HCT116 (cell line): ENCODE data around the gene KCNK13. TPM values are rescaled to one million over a fixed set of nuclear protein-coding genes. Genes with fewer than 3 reads are reported as not detected.

Source experiments
- ATAC-seq: fragments of 200-7000 bp; cut with Tn5 transposase; 2 replicates; pipeline ENCODE4 v1.9.1; 2020; ENCODE audit warnings: mild to moderate bottlenecking, moderate library complexity
- BruUV-seq: library from RNA; stranded (reverse); fragments of 400-500 nt; replicated peaks from 2 replicates; lab custom pipeline; 2021; lab: Mats Ljungman, UMichigan
- CTCF ChIA-PET: fragments of 300-600 bp; sonication (Branson Sonifier 250); formaldehyde crosslinking; loops from one replicate; lab custom pipeline; 2021; ENCODE audit warnings: antibody characterized with exemption; lab: Charles Lee
- POLR2A ChIA-PET: fragments of 300-600, 350-600 bp; sonication (Branson Sonifier 250); formaldehyde crosslinking; loops from one replicate; lab custom pipeline; 2021; ENCODE audit warnings: antibody characterized with exemption; lab: Charles Lee
- RAD21 ChIA-PET, 2 experiments: fragments of 300-600 bp; sonication (Branson Sonifier 250); formaldehyde crosslinking; loops; one replicate each; lab custom pipeline; 2023; ENCODE audit warnings: low total read pairs in 2 of 2; ENCODE audit not compliant: uncharacterized antibody in 2 of 2, unreplicated experiment in 2 of 2, low non-redundant PET in 1 of 2; lab: Charles Lee
- DNase-seq: peaks from one replicate; pipeline ENCODE4 v3.0.0-alpha.2; 2010; ENCODE audit warnings: low read depth, low spot score
- H2AFZ ChIP-seq: fragments of 200-600 bp; shearing (Covaris generic), sonication (generic); 2 replicates; pipeline ENCODE4 v1.6.1; 2017; ENCODE audit warnings: low read depth, mixed run types, mixed read lengths, antibody characterized with exemption, low read length; ENCODE audit not compliant: poor library complexity, severe bottlenecking
- H3K27ac ChIP-seq: 2 replicates; pipeline ENCODE4 v1.5.1; 2012; ENCODE audit warnings: low read depth, low read length
- H3K27me3 ChIP-seq: fragments of 200-600 bp; sonication (generic); 2 replicates; pipeline ENCODE4 v1.6.1; 2016; ENCODE audit warnings: mixed run types, low read length, mixed read lengths; ENCODE audit not compliant: insufficient read depth
- H3K36me3 ChIP-seq, 2 experiments: fragments of 200-500 bp in 1 of 2; fragments of 200-600 bp in 1 of 2; sonication (Bioruptor generic) in 1 of 2; sonication (generic) in 1 of 2; 2 replicates each; pipeline versions ENCODE4 v1.5.1 to v1.6.1; 2014 to 2016; ENCODE audit warnings: low read length in 2 of 2, inconsistent platforms in 1 of 2, mixed read lengths in 1 of 2, mixed run types in 1 of 2; ENCODE audit not compliant: insufficient read depth in 2 of 2, control insufficient read depth in 1 of 2
- H3K4me1 ChIP-seq, 2 experiments: fragments of 200-600 bp in 1 of 2; sonication (generic) in 1 of 2; 2 replicates each; pipeline versions ENCODE4 v1.5.1 to v1.6.1; 2012 to 2017; ENCODE audit warnings: low read length in 2 of 2, inconsistent platforms in 1 of 2, mild to moderate bottlenecking in 1 of 2, mixed read lengths in 1 of 2, mixed run types in 1 of 2, moderate library complexity in 1 of 2; ENCODE audit not compliant: insufficient read depth in 2 of 2, control insufficient read depth in 1 of 2
- H3K4me2 ChIP-seq: fragments of 200-600 bp; sonication (generic); 2 replicates; pipeline ENCODE4 v1.6.1; 2017; ENCODE audit warnings: mixed run types, low read length, mixed read lengths
- H3K4me3 ChIP-seq, 2 experiments: fragments of 200-600 bp in 1 of 2; sonication (generic) in 1 of 2; replicated peaks in 1 of 2; 2 replicates each; pipeline ENCODE4 v1.5.1; 2011 to 2016; ENCODE audit warnings: low read length in 2 of 2, control low read depth in 1 of 2, low read depth in 1 of 2, mild to moderate bottlenecking in 1 of 2, mixed read lengths in 1 of 2, mixed run types in 1 of 2
- H3K79me2 ChIP-seq: fragments of 200-600 bp; sonication (generic); 2 replicates; pipeline ENCODE4 v1.6.1; 2017; ENCODE audit warnings: mild to moderate bottlenecking, mixed run types, low read length, moderate library complexity, mixed read lengths; ENCODE audit not compliant: insufficient read depth
- H3K9ac ChIP-seq: fragments of 200-600 bp; sonication (generic); 2 replicates; pipeline ENCODE4 v1.6.1; 2016; ENCODE audit warnings: low read length, mixed read lengths
- H3K9me2 ChIP-seq: fragments of 200-600 bp; sonication (generic), shearing (Covaris generic); 2 replicates; pipeline ENCODE4 v1.6.1; 2017; ENCODE audit warnings: mixed run types, mild to moderate bottlenecking, moderate library complexity; ENCODE audit not compliant: insufficient read depth
- H3K9me3 ChIP-seq, 2 experiments: fragments of 200-500 bp in 1 of 2; fragments of 200-600 bp in 1 of 2; sonication (Bioruptor generic) in 1 of 2; sonication (generic) in 1 of 2; 2 replicates each; pipeline ENCODE4 v1.6.1; 2014 to 2017; ENCODE audit warnings: low read length in 2 of 2, mixed read lengths in 2 of 2, inconsistent platforms in 1 of 2, low read depth in 1 of 2, mild to moderate bottlenecking in 1 of 2, mixed run types in 1 of 2, moderate library complexity in 1 of 2; ENCODE audit not compliant: control insufficient read depth in 1 of 2, insufficient read depth in 1 of 2
- H4K20me1 ChIP-seq: fragments of 200-600 bp; sonication (generic), shearing (Covaris generic); 2 replicates; pipeline ENCODE4 v1.6.1; 2017; ENCODE audit warnings: mixed run types, mild to moderate bottlenecking, moderate library complexity; ENCODE audit not compliant: insufficient read depth
- CBX3 ChIP-seq: IDR thresholded peaks from 2 replicates; pipeline ENCODE4 v1.6.1; 2012; ENCODE audit warnings: low read depth
- CEBPB ChIP-seq: IDR thresholded peaks from 2 replicates; pipeline ENCODE4 v1.6.1; 2012; ENCODE audit warnings: low read depth
- EGR1 ChIP-seq: IDR thresholded peaks from 2 replicates; pipeline ENCODE4 v1.6.1; 2012; ENCODE audit warnings: low read depth
- ELF1 ChIP-seq: IDR thresholded peaks from 2 replicates; pipeline ENCODE4 v1.6.1; 2012; ENCODE audit warnings: low read depth, borderline replicate concordance
- EZH2 ChIP-seq: fragments of 200-600 bp; sonication (generic); IDR thresholded peaks from 2 replicates; pipeline ENCODE4 v1.6.1; 2017; ENCODE audit warnings: antibody characterized with exemption, mixed run types
- EZH2phosphoT487 ChIP-seq: fragments of 200-600 bp; IDR thresholded peaks from 2 replicates; pipeline ENCODE4 v1.6.1; 2018; ENCODE audit warnings: antibody characterized with exemption, borderline replicate concordance
- FOSL1 ChIP-seq: IDR thresholded peaks from 2 replicates; pipeline ENCODE4 v1.6.1; 2012; ENCODE audit warnings: low read depth
- JUND ChIP-seq: IDR thresholded peaks from 2 replicates; pipeline ENCODE4 v1.6.1; 2012
- POLR2A ChIP-seq: IDR thresholded peaks from 2 replicates; pipeline ENCODE4 v1.7.0; 2011; ENCODE audit warnings: borderline replicate concordance; ENCODE audit not compliant: insufficient read depth, insufficient read length; ENCODE audit errors: extremely low read depth
- POLR2AphosphoS5 ChIP-seq: IDR thresholded peaks from 2 replicates; pipeline ENCODE4 v1.6.1; 2011; ENCODE audit warnings: mild to moderate bottlenecking, low read depth, low read length, moderate library complexity
- SP1 ChIP-seq: IDR thresholded peaks from 2 replicates; pipeline ENCODE4 v1.6.1; 2012; ENCODE audit warnings: low read depth
- SRF ChIP-seq: IDR thresholded peaks from 2 replicates; pipeline ENCODE4 v1.6.1; 2012; ENCODE audit warnings: low read depth
- TCF7L2 ChIP-seq: IDR thresholded peaks from 2 replicates; pipeline ENCODE4 v1.7.0; 2011; ENCODE audit warnings: borderline replicate concordance, inconsistent platforms; ENCODE audit not compliant: insufficient read depth, insufficient read length; ENCODE audit errors: extremely low read depth
- YY1 ChIP-seq: IDR thresholded peaks from 2 replicates; pipeline ENCODE4 v1.6.1; 2011; ENCODE audit warnings: low read length, low read depth, moderate library complexity, mild to moderate bottlenecking; ENCODE audit not compliant: insufficient replicate concordance; ENCODE audit errors: extremely low read depth
- ZNF274 ChIP-seq: fragments of 200-500 bp; sonication (Bioruptor generic); IDR thresholded peaks from 2 replicates; pipeline ENCODE4 v1.6.1; 2014; ENCODE audit warnings: mild to moderate bottlenecking, low read depth, low read length, inconsistent platforms
- intact Hi-C: fragments of 100-400 bp; cut with micrococcal nuclease; formaldehyde crosslinking; loops from 2 replicates; pipeline ENCODE4 v1.10.0; 2022
- total RNA-seq: library from RNA; stranded (reverse); gene quantifications from one replicate; pipeline ENCODE4 v1.2.1, GENCODE V29; 2021; ENCODE audit not compliant: unreplicated experiment
- TF ChIP-seq, protein P1 (sequence below), 3 experiments: fragments of 200-600 bp in 1 of 3; sonication (generic) in 1 of 3; IDR thresholded peaks in 2 of 3; conservative IDR thresholded peaks in 1 of 3; 2 replicates each; pipeline ENCODE4 v1.5.1; 2012 to 2017; ENCODE audit warnings: low read depth in 2 of 3, low read length in 2 of 3, antibody characterized with exemption in 1 of 3, borderline replicate concordance in 1 of 3, control low read depth in 1 of 3, mild to moderate bottlenecking in 1 of 3, mixed read lengths in 1 of 3, mixed run types in 1 of 3, moderate library complexity in 1 of 3; ENCODE audit not compliant: insufficient read depth in 1 of 3
- TF ChIP-seq, protein P2 (sequence below): IDR thresholded peaks from 2 replicates; pipeline ENCODE4 v1.6.1; 2012

The KCNK13 gene
- total RNA-seq, 1 experiment from 2014 or later, result 2.2 TPM

DNA sequence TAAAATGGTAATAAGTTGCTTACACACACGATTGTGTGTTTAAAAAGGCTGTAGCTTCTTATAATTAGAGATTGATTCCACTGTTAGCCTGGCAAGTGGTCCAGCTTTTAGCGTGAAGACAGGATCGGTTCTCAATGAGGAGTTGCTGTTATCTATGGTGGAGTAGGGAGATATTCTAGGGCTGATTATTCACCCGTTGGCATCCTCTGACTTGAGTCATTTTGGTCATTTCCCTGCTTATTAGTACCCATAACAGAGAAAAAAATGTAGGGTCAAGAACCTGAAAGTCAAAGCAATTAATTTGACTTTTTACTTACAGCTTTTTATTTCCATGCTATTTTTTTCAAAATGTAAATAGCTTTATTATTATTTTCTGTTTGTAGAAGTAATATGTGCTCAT lies 76.0 kb downstream of the KCNK13 start:
- H3K4me2 ChIP-seq, result no peak overlapping the region
- H3K9me3 ChIP-seq, result no peaks in the 10 kb centered on the region
- no peaks in the 10 kb centered on the region for H3K27me3 ChIP-seq
- ChIA-PET RAD21 (no interaction called here), CTCF (no interaction called here), POLR2A (no interaction called here)
- H4K20me1 ChIP-seq, result no peaks in the 10 kb centered on the region
- H2AFZ ChIP-seq, result no peak overlapping the region
- intact Hi-C loops, result no loop called here
- DNase-seq (no peak), ATAC-seq (no peak)
- no peaks in the 10 kb centered on the region for H3K36me3 ChIP-seq
- BruUV-seq, result no TSS peak
- H3K4me3 ChIP-seq, result no peak overlapping the region
- TF ChIP-seq JUND (no peak), TCF7L2 (no peak), POLR2A (no peak), POLR2AphosphoS5 (no peak), EZH2 (no peak), EGR1 (no peak), YY1 (no peak), FOSL1 (no peak), ELF1 (no peak), SP1 (no peak), SRF (no peak), CEBPB (no peak), ZNF274 (no peak), CBX3 (no peak), EZH2phosphoT487 (no peak)
- TF ChIP-seq, protein P1, sequence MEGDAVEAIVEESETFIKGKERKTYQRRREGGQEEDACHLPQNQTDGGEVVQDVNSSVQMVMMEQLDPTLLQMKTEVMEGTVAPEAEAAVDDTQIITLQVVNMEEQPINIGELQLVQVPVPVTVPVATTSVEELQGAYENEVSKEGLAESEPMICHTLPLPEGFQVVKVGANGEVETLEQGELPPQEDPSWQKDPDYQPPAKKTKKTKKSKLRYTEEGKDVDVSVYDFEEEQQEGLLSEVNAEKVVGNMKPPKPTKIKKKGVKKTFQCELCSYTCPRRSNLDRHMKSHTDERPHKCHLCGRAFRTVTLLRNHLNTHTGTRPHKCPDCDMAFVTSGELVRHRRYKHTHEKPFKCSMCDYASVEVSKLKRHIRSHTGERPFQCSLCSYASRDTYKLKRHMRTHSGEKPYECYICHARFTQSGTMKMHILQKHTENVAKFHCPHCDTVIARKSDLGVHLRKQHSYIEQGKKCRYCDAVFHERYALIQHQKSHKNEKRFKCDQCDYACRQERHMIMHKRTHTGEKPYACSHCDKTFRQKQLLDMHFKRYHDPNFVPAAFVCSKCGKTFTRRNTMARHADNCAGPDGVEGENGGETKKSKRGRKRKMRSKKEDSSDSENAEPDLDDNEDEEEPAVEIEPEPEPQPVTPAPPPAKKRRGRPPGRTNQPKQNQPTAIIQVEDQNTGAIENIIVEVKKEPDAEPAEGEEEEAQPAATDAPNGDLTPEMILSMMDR (IDR thresholded peaks at IDR 0.05 in 2 of 3, conservative IDR thresholded peaks at IDR 0.05 in 1 of 3; ENCODE audit: borderline replicate concordance in 1 of 3, insufficient read depth in 1 of 3, low read depth in 2 of 3, low read length in 2 of 3), result no peak
- TF ChIP-seq, protein P2, sequence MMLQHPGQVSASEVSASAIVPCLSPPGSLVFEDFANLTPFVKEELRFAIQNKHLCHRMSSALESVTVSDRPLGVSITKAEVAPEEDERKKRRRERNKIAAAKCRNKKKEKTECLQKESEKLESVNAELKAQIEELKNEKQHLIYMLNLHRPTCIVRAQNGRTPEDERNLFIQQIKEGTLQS, result no peak
- no peak overlapping the region for H3K27ac ChIP-seq
- no peaks in the 10 kb centered on the region for H3K79me2 ChIP-seq
- H3K9ac ChIP-seq, result no peak overlapping the region
- no peaks in the 10 kb centered on the region for H3K9me2 ChIP-seq
- peaks cover 10 to 15% of the 10 kb centered on the region in 2 experiments; a peak in 3 of 4 replicates for H3K4me1 ChIP-seq
